ENCODE results near the gene HAUS7. TPM values are rescaled to one million over a fixed set of nuclear protein-coding genes. Genes with fewer than 3 reads are reported as not detected.

The HAUS7 gene
- polyA plus RNA-seq, 1 donor (not counting 4 experiments of a cell fraction or from before 2014, with no cell fraction given) = 13.8 TPM

GRCh38 chrX:153517946-153518834 is 47.8 kb upstream of the HAUS7 start:
- Histone ChIP-seq H3K79me2 (ENCODE audit: control insufficient read depth, insufficient read depth, low read length) (no peaks in the 10 kb centered on the region), H4K20me1 (ENCODE audit: control insufficient read depth, extremely low read depth, insufficient read depth, low read length) (no peaks in the 10 kb centered on the region), H3K4me2 (ENCODE audit: control insufficient read depth, extremely low read depth, insufficient read depth, low read depth, low read length) (no peak overlapping the region), H3K27ac (ENCODE audit: control insufficient read depth, insufficient read depth, low read length) (no peak overlapping the region), H3K36me3 (ENCODE audit: control insufficient read depth in 2 of 2, extremely low read depth in 1 of 2, insufficient read depth in 2 of 2, low read length in 2 of 2) (no peaks in the 10 kb centered on the region), H3K9me3 (ENCODE audit: control insufficient read depth, low read depth, low read length) (peaks cover 4% of the 10 kb centered on the region), H2AFZ (ENCODE audit: control insufficient read depth, low read length) (no peak overlapping the region), H3K9me1 (ENCODE audit: control insufficient read depth, extremely low read depth, insufficient read depth, low read length) (no peaks in the 10 kb centered on the region), H3K4me1 (ENCODE audit: control insufficient read depth, extremely low read depth, insufficient read depth, low read length) (peaks cover 3% of the 10 kb centered on the region), H3K4me3 (ENCODE audit: control insufficient read depth in 2 of 3, extremely low read depth in 1 of 3, insufficient read depth in 2 of 3, low read depth in 1 of 3, low read length in 3 of 3) (no peak overlapping the region), H3K9ac (ENCODE audit: control insufficient read depth, extremely low read depth, insufficient read depth, low read length) (no peak overlapping the region), H3K27me3 (ENCODE audit: control insufficient read depth, extremely low read depth, insufficient read depth, low read length) (peaks cover 28% of the 10 kb centered on the region)
- dilution Hi-C loops (cut with MboI; ENCODE audit: extremely low pct_ligation_motif_present, low sequenced_read_pairs) = no loop called here
- no peak for FAIRE-seq
- TF ChIP-seq EZH2 (IDR thresholded peaks at IDR 0.05; ENCODE audit: low read length) (peak; percentile 71), CTCF (optimal IDR thresholded peaks at IDR 0.05 in 1 of 3, IDR thresholded peaks at IDR 0.05 in 1 of 3, conservative IDR thresholded peaks at IDR 0.05 in 1 of 3; ENCODE audit: extremely low read depth in 1 of 3, insufficient read depth in 2 of 3, low read length in 3 of 3) (no peak)
- DNase-seq (ENCODE audit: low read depth, low spot score) = no peak

- H3K4me3 ChIP-seq (ENCODE audit: control insufficient read depth in 2 of 3, extremely low read depth in 1 of 3, insufficient read depth in 2 of 3, low read depth in 1 of 3, low read length in 3 of 3) = no peak within 1 kb of the TSS
- TF ChIP-seq CTCF (optimal IDR thresholded peaks at IDR 0.05 in 1 of 3, IDR thresholded peaks at IDR 0.05 in 1 of 3, conservative IDR thresholded peaks at IDR 0.05 in 1 of 3; ENCODE audit: extremely low read depth in 1 of 3, insufficient read depth in 2 of 3, low read length in 3 of 3) = no peak
- TF ChIP-seq EZH2 (IDR thresholded peaks at IDR 0.05; ENCODE audit: low read length) = no peak
- DNase-seq (ENCODE audit: low read depth, low spot score) (no peak), FAIRE-seq (no peak)
- H3K4me2 ChIP-seq (ENCODE audit: control insufficient read depth, extremely low read depth, insufficient read depth, low read depth, low read length) = no peak within 1 kb of the TSS
- dilution Hi-C loops (cut with MboI; ENCODE audit: extremely low pct_ligation_motif_present, low sequenced_read_pairs) = no loop called here
- peaks cover 5% of the 10 kb centered on the region for H3K9me3 ChIP-seq (ENCODE audit: control insufficient read depth, low read depth, low read length)
- no peak within 1 kb of the TSS for H3K27ac ChIP-seq (ENCODE audit: control insufficient read depth, insufficient read depth, low read length)
- no peaks in the 10 kb centered on the region for H4K20me1 ChIP-seq (ENCODE audit: control insufficient read depth, extremely low read depth, insufficient read depth, low read length)
- H3K79me2 ChIP-seq (ENCODE audit: control insufficient read depth, insufficient read depth, low read length) = no peaks in the 10 kb centered on the region
- H3K27me3 ChIP-seq (ENCODE audit: control insufficient read depth, extremely low read depth, insufficient read depth, low read length) = peaks cover 28% of the 10 kb centered on the region
- H3K36me3 ChIP-seq (ENCODE audit: control insufficient read depth in 2 of 2, extremely low read depth in 1 of 2, insufficient read depth in 2 of 2, low read length in 2 of 2) = no peaks in the 10 kb centered on the region
- no peak within 1 kb of the TSS for H3K9ac ChIP-seq (ENCODE audit: control insufficient read depth, extremely low read depth, insufficient read depth, low read length)
- H3K9me1 ChIP-seq (ENCODE audit: control insufficient read depth, extremely low read depth, insufficient read depth, low read length) = no peaks in the 10 kb centered on the region
- peaks cover 3% of the 10 kb centered on the region for H3K4me1 ChIP-seq (ENCODE audit: control insufficient read depth, extremely low read depth, insufficient read depth, low read length)
- H2AFZ ChIP-seq (ENCODE audit: control insufficient read depth, low read length) = no peak within 1 kb of the TSS
Measured at GRCh38 chrX:153517423-153517822, 47.0 kb upstream of the HAUS7 start, which contains the start of gene ATP2B3. Gene ATP2B3, plus strand, starts transcription at chrX:153517642. Its CDS starts 18,606 bp downstream, at chrX:153536248.

Measured in keratinocyte (primary cell).